CD4-positive, alpha-beta T cell treated with Interleukin-4 for 4 hours (primary cell): ENCODE data around the gene ITPRID1.
A peak's percentile ranks its signal among the peaks of the same experiment; 100 is the strongest.
"Not testable (repeated sequence)": the region's sequence is repeated elsewhere in the genome, so short reads cannot be mapped to it uniquely, and the experiment has no call there.

ENCODE experiments used
- DNase-seq: peaks from one replicate; pipeline ENCODE4 v3.0.0-alpha.2; 2020

ITPRID1 gene

DNA sequence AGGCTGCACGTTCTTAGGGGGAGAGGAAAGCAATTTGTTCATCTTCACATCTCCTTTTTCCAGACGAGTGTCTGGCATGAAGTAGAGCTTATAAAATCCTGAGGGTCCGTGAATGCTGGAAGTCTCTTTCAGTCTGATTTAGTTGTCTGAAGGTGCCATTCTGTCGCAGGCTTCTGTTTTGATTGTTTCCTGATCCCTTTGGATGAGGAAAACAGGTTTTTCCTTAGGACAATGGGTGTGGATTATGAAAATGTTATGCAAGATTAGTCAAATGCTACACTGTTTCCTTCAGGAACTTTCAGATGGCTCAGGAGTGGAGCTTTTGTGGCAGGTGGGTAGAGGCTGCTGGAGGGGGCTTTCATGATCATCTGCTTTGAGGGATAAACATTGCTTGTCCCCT, at the start of gene ITPRID1:
ITPRID1 (plus strand) TSS at position 301 of the 400 bp plus-strand sequence. CDS start 38,935 bp downstream, outside the sequence.
- DNase-seq: no peak

DNA sequence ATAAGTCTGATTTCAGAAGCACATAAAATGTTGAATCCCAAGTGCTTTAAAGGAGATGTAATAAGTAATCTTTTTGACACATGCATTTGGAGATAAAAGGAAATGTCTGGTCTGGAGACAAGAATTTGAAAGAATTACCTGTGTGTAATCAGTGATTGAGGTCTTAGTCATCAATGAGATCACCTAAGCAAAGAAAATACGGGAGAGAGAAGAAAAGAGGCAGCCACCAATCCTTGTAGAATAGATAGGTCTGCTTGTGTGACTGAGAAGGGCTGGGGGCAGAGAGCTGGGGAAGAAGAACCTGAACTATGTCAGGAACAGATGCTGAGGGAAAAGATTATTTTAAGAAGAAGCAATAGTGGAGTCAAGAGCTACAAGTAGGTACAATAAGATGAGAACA, 49.3 kb upstream of the ITPRID1 start:
- DNase-seq: no peak

DNA sequence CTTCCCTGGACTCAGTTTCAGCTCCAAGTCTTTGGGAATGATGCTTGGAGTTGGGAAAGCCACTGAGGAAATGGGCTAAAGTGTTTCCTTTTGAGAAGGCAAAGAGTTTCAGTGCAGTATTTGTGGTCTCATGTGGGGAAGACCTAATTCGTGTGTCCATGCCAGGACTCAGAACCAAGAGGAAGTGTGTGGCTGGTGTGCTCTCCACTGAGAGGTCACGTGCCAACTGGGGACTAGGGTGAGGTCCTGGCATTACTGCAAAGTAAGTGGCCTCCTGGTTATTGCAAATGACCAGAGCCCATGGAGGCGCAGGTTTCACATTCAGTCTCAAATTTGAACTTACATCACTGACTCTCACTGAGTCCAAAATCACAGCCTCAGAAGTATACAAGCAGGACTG, 48.6 kb upstream of the ITPRID1 start:
- no peak for DNase-seq

DNA sequence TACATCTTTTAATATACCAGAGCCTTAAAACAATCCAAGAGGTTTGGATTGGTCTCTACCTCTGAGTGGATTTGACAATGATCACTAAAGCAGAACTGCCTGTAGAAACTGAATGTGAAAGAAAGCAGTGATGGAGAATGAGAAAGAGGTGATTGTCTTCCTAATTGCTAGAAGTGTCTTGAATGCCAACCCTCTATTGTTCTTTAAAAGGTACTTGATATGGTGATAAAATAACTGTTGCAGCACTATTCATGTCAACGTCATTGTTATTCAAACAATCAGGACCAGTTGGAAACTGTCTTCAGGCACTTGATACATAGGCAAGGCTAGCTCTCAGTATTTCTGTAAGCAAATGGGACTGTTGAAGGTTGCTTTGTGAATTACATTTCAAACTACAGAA, 47.9 kb upstream of the ITPRID1 start:
- DNase-seq: no peak

DNA sequence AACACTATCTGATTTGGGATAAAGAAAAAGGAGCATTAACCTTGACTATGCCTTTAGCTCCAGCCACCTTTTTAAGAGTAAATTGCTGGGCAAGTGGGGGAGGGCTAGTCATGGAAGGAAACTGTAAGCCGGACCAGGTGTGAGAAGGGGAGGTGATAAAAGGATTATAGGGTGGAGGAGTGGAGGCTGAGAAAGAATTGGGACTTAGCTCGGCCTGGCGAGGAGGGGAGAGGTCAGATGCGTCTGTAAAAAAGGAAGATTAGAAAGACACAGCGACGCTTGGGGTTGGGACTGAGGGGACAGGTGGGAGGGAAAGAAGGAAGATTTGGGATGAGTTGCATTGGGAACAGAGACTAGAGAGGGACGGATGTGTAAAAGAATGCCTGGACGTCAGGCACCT, 43.0 kb upstream of the ITPRID1 start:
- not testable (repeated sequence) for DNase-seq

DNA sequence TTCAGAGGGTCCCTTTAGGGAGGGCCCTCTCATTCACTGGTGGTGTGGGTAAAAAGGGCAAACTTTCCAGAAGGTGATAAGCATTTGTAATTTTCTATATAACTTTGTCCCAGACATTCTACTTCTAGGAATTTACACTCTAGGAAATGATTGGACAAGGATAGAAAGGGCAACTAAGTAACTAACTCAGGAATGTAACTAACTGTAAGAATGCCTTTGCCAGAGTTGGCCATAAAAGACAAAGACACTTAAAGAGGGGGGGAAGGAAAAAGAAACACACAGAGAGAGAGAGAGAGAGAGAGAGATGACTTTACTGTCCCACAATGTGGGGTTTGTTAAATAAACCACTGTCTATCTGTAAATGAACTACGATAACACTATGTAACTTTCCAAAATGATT, 38.5 kb upstream of the ITPRID1 start:
- no peak for DNase-seq

DNA sequence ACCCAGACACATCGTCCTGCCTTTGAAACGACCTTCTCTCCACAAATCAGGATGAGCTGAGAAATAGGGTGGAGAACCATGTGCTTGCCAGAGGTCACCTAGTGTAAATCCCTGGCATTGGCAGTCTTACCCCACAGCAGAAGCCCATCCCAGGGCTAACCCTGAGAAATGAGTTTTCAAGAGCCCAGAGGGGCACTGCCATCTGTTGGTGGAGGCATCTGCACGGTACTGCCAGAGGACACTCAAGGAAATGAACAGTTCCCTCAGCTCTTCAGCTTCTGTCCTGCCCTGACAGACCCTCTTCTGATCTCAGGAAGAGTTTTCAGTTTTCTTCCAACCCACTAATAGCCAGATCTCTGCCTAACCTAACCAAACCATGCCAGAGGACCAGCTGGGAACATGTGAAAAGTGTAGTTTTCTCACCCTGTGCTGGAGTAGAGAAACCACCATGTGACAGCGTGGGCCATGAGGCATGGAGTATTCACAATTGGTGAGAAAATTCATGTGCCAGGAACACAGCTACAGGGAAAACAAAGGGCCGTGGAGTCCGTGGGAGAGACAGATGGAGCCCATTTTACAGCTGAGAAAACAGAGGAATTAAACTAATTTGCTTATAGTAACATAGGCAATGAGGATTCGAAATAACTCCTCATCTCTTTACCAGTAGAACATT, 37.7 kb upstream of the ITPRID1 start:
- DNase-seq: no peak

DNA sequence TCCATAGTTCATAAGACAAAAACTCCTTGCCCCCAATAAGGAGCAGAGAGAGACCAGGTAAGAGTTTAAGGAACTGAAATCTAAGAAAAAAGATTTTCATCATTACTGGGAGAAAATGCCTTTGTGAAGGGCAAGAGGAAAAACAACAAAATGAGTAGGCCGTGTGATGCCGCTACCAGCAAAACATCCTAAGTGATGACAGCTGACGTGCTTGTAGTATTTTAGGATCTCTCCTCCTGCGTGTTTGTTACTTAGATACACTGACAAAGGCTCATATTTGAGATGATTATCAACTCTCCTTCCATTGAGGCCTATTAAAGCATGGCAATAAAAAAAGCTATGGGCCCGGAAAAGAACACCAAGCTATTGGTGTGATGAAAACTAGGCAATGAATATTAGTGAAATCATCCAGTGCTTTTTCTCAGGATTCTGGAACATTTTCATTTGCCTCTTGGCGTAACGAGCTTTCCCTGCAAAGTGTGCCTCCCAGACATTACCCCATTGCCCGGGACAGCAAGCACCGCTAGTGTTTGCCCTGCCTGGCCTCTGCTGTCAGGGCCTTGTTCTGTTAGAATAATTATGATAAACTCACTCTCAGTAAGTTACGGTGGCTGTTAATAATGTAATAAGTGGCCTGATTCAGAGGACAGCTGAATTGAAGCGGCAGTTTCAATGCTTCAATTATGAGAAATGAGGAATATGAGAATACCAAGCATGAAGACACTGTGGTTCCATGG, 36.8 kb upstream of the ITPRID1 start:
- no peak for DNase-seq

DNA sequence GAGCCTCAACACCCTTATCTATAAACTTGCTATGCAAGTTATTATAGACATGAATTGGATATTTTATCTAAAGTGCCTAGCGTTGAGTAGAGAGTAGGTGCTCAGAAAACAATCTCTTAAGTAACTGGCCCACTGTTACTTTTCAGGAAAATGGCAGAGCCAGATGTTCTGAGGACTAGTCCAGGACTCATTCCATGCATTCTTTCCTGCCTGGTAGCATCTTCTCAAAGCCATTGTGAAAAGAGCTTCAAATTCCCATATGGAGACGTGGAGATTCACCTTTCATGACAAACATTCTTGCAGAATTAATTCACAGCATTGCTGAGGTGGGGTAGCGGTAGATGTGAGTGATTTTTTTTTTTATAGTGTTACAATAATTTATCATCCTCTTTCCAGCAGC, 35.9 kb upstream of the ITPRID1 start:
- no peak for DNase-seq

DNA sequence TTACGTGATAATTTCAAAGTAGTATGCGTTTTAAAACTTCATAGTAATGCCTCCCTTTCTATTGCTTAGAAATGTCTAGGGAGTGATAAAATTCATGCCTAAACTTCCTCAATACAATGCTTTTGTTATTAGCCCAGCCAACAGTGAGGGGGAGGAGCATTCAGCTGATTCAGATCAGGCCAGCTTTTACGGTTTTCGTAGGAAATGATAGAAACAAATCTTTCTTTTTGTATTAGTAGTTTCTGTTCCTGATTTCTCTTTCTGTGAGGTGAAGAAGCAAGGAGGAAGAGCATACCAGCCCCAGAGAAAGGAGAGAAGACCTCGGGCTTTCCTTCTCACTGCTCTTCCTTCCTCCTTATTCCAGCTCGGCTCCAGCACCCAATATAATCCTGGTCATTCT, 35.2 kb upstream of the ITPRID1 start:
- DNase-seq: no peak

DNA sequence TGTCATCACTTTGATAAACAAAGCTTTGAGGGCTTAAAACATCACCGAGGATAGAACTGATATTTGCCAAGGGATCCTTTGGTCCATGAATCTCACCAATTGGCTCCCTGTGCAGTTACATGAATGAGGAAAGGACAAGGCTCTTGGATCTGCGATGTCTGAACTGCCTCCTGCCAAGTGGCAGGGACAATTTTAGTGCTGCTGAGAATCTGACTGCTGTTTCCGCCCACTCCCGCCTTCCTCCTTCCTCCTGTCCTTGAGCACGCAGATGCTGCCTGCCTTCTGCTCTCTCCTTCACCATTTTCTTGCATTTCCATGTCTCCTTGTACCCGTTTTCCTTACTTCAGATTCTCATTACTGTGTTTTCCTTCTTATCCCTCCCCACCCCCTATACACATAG, 26.8 kb upstream of the ITPRID1 start:
- DNase-seq: no peak

DNA sequence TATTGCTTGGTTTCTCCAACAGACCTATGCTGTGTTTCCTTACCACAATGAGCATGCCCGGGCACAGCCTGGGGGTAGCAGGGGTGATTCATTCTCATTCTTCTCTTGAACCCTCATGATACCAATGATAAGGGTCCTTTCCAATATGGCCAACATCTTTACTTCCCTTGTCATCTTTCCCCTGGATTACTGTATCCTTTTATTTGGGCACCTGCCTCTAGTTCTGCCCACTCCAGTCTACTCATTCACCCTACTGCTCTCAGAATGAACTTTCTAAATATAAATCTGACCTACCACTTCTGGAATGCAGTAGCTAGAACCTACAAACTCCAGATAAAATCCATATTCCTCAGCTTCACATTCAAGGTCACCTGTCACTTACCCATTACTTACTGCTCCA, 26.4 kb upstream of the ITPRID1 start:
- DNase-seq: no peak

DNA sequence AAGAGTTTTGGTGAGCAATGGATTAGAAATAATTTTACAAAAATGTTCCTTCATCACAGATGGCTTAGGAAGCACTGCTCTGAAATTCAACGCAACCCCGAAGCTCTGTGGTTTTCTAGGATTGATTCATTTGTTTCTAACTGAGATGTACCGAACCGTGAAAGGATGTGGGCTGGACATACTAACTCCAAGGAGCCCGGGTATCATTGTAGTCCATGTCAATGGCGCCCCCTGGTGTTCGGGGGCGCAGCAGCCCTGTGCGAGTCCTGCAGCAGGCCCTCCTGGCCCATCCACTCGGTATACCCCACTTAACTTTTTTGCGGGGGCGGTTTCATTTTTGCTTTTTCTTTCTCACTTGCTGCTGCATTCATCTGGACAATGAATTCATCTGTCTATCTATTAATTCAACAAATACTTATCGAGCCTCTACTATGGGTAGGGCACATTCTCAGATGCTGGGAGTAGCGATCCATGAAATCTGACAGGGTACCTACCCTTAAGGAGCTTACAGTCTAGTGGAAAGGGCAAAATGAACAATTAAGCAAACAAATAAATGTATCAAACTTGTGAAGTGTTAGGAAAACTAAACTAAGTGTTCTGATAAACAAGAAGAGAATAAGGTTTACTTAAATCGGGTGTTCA, 25.2 kb upstream of the ITPRID1 start:
- DNase-seq: peak; percentile 3

DNA sequence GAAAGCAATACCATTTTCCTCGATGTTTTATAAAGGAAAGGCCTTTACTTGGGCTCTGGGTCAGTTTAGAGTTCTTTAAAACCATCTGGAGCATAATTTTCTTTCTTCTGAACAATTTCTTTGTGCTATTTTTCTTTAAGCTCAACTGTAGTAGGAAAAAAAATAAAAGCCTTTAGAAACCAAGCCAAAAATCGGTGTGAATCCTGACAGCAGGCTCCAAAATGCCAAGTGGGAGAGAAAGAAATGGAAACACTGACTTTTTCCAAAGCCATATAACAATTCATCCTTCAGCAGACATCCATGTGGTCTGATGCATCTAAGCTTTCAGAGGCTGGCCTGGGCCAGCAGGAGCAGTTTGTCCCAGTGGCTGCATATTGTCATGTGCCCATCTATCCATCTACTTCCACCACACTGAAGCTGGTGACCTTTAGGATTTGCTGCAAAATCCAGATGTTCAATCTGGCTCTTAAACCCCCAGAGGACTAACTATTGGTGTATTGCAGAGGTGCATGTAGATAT, 23.0 kb upstream of the ITPRID1 start:
- DNase-seq: no peak

DNA sequence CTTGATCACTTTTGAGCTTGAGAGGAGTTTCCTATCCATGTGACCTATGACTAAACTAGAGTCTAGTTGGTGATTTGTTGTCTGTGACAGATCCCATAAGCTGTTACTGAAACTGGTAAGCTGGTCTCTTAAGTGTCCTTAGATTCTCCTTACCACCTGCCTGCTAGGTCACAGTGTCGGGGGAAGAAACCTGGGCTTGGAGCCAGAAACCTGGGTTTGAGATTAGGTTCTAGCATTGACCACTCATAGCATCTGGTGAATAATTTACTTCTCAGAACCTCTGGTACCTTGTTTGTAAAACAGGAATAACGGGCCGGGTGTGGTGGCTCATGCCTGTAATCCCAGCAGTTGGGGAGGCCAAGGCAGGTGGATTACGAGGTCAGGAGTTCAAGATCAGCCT, 21.8 kb upstream of the ITPRID1 start:
- no peak for DNase-seq

DNA sequence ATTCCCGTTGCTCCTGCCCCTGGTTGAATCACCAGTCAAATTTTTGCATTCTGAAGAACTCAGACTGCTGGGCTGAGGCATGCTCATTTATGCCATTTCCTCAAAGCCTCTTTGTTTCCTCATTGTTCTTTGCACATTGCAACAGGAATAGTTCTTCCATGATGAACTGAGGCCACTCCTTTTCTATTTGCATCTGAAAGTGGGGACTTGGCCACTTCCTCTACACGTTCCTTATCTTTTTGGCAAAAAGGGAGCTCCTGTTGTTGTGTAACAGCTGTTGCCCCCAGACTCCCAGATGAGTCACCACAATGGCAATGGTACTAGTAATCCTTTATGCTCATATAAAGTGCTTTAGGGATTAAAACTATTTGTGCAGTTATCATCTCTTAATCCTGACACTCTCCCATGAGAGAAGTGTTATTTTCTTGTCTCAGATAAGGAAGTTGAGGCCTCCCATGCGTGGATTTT, 20.1 kb upstream of the ITPRID1 start:
- no peak for DNase-seq

DNA sequence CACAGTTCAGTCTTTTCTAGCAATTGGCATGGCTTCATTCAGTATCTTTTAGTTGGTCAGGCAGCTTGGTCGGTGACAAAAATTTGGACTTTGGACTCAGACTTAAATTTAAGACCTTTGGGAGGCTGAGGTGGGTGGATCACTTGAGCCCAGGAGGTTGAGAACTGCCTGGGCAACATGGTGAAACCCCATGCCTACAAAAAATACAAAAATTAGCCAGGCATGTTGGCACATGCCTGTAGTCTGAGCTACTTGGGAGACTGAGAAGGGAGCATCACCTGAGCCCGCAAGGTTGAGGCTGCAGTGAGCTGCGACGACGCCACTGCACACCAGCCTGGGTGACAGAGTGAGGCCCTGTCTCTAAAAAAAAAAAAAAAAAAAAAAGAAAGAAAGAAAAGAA, 19.5 kb upstream of the ITPRID1 start:
- no peak for DNase-seq

DNA sequence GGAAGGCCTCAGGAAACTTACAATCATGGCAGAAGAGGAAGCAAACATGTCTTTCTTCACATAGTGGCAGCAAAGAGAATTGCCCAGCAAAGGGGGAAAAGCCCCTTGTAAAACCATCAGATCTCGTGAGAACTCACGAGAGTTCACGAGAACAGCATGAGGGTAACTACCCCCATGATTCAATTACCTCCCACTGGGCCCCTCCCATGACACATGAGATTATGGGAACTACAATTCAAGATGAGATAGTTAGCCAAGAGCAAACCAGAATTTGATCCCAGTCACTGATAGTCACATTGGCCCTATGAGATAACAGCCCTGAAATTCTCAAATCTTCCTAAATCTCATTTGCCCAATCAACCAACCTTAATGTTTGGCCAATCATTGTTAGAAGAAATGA, 18.2 kb upstream of the ITPRID1 start:
- DNase-seq: no peak

DNA sequence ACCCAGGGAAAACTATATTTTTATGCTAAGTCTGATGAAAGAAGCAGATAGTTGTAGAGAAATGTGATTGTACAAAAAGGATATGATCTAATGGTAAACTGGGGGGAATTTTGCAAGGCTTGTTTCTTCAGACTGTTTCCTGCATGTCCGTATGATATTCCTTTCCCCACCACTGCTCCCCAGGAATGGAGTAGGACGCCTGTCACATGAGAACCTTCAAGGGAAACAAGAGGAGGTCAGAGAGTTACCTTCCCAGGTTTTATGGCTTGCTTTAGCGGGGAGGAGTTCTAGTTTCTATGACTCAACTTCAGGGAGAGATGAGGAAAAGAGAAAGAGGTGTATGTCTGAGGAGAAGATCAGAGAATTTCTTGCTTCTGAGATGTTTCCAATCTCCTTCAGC, 16.4 kb upstream of the ITPRID1 start:
- DNase-seq: no peak

DNA sequence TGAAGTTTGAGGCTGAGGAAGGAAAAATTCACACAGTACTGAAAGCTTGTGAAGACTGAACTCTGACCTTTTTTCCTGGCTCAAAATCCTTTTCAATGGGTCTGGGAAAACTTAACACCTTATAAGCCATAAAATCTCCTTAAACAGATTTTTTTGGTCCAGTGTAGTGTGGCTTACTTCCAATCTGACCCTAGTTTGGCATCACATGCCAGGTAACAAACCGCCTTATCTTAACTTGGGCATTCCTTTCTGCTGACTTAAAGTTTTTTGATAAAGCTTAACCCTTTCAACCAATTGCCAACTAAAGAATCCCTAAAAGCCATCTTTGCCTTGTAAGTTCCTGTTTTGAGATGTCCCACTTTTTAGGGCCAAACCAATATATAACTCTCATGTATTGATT, 13.2 kb upstream of the ITPRID1 start:
- DNase-seq: no peak

DNA sequence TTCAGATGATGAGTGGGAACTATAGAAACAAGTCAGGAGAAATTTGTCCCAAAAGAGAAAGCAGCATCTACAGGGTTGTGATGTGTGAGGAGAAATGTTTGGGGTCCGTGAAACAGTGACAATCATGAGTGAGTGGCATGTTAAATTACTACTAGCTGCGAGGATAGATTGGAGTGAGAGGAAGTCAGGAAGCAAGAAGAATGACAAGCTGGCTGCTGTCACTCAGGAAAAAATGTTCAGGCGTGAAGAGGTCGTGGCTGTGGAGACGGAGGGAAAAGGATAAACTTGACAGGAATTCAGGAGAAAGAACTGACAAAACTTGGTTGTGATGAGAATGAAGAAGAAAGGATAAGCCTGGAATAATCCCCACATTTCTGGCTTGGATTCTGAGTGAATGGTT, 5.1 kb upstream of the ITPRID1 start:
- DNase-seq: no peak

DNA sequence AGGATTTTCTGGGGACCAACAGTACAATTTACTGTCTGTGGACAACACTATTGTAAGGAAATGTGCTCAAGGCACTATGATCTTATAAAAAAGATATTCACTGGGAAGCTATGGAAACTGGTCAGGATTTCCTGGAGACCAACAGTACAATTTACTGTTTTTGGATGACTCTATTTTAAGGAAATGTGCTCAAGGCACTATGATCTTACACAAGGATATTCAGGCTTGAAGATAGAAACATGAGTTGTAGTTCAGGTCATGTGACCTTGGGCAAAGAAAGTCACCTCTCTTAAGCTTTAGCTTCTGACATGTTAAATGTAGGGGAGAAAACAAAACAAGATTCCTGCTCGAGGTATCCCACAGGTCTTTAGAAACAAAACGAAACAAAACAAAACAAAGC, 1.7 kb upstream of the ITPRID1 start:
- DNase-seq: no peak

DNA sequence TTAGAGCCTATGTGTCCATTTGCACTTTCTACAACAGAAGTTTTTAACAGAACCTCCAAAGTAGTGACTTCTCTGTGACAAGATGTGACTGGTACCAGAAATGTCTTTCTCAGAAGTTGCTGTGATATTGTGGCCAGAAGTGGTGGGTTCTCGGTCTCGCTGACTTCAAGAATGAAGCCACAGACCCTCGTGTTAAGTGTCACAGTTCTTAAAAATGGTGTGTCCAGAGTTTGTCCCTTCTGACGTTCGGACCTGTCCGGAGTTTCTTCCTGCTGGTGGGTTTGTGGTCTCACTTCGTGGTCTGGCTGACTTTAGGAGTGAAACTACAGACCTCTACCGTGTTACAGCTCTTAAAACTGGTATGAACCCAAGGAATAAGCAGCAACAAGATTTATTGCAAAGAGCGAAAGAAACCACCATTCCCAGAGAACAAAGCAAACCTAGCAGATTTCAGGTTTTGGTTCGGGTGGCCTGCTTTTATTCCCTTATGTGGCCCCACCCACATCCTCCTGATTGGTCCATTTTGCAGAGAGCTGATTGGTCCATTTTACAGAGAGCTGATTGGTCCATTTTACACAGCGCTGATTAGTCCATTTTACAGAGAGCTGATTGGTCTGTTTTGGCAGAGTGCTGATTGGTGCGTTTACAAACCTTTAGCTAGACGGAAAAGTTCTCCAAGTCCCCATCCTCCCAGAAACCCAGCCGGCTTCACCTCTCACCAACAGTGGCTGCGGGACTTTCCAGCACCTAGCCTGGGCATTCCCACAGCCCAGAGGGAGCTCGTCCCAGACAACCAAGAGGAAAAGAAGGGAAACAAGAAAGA, 3.0 kb downstream of the ITPRID1 start:
- DNase-seq: no peak
